Head of caudate nucleus (tissue), 42 donors: ENCODE data around the gene CACFD1.

Source experiments
- DNase-seq, 42 donors: peaks; one replicate each; pipeline versions ENCODE4 v3.0.0 to v3.0.0-alpha.2; 2020 to 2021; ENCODE audit warnings: mixed read lengths in 7 of 42
- intact Hi-C: fragments of 100-400 bp; cut with DNase I; formaldehyde crosslinking; loops from one replicate; pipeline ENCODE4 v1.15.0; 2022

The CACFD1 gene

DNA sequence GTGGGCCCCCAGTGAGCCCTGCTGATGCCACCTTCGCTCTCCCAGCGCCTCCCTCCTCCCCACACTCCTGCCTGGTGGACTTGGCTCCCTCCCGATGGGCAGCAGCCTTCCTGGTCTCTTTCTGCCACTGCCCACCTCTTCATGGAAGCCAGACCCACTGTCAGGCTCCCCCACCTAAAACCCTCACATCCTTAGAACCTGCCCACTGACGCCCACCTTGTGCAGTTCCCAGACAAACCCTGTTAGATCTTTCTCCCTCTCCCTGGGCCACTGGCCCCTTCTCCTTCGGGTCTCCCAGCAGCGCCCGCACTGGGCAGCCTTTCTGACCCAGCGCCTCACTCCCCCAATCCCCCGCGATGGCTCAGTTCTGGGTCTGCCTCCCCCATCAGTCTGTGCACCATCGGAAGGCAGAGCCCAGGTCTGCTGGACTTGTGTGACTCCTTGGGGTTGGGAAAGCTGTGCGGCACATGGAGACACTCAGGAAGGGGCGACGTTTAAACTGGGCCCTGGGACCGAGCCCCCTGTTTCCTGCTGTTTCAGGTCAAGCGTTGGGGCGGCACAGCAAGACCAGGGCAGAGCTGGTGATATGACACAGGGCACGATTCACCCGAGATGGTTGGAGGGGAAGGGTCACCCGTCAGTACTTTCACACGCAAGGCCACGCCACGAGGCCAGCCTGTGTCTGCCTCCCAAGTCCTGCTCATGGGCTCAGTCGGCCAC is 47.6 kb downstream of the CACFD1 start:
- intact Hi-C loops: no loop called here
- DNase-seq: no peak

DNA sequence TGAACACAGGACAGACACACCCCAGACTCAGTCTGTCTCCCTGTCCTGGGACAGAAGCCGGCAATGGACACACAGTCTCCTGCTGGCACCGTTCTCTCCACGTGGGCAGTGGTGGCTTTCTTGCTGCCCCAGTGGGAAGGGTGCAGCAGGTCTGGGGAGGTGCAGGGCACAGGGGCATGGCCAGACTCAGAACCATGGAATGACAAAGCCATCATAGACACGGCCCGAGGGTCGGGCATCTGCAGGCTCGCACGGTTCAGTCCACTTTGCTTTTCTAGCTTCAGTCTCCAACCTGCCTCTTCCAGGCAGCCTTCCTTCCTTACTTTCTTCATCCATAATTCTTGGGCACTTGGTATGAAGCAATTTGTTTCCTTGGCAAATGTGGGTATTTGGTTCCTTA is 48.3 kb downstream of the CACFD1 start:
- DNase-seq: no peak
- intact Hi-C loops: no loop called here

DNA sequence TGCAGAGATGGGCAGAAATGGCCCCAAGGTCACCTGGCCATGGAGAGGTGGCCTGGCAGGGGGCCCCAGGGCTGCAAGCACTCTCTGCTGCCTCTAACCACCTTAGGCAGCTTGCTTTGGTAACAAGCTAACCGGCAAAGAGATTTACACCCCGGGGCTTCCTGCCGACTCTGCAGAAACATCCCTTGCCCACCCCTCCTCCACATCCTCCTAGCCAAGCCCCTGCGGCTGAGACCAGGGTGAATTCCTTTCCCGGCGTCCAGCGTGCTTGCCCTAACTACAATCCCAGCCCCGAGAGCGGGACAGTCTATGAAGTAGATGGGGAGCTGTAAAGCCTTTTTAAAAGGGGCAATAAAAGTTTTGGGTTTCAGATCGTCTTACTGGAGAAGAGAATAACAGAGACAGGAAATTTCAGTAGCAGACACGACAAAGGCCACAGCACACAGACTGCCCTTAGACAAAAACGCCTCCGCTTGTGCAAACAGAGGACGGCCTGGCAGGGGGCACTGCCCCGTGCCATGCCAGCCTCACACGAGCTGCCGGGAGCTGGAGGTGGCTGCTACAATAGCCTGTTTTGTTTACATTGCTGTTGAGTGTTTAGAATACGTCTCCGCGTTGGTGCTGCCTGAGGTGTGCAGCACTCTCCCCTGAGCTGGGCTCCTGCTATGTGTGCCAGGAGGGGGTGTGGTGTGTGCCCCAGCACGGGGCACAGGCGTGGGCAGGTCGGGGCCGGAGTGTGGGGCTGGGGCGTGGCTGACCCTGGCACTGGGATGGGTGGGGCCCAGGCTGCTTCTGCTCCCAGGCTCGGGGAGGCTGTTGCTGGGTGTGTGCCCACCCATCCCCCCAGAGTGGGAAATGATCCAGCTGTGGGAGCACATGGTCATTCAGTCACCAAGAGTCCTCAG is 49.7 kb downstream of the CACFD1 start:
- DNase-seq: peak in 37 of 42 donors; percentile 22 to 83 (median 53)

DNA sequence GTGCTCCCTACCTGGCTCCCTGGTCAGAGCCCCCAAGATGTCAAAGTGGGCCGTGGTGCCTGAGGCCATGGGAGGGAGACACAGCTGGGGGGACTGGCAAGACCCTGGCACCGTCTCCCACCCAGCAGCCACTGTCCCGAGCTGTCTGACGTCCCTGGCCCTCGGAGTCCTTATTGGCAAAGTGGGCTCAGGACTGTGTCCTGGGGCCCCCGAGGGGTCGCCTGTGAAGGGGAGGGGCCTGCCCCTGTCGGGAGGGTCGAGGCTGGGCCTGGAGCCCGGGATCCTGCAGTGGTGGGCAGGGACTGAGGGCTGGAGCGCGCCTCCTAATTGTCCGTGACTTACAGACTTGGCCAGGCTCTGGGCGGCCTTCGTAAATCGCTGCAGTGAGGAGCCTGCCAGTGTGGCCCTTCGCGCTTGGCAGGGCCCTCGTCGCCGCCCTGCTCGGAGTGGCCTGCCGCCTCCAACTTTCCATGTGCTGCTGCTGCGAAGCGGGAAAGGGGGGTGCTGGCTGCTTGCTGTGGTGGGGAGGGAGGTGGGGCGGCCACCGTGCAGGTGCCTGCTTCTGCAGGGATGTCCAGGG is 51.2 kb downstream of the CACFD1 start:
- intact Hi-C loops: no loop called here
- DNase-seq: no peak

More for the DNA sequence above, 49.7 kb downstream of the CACFD1 start:
- intact Hi-C loops: no loop called here

DNA sequence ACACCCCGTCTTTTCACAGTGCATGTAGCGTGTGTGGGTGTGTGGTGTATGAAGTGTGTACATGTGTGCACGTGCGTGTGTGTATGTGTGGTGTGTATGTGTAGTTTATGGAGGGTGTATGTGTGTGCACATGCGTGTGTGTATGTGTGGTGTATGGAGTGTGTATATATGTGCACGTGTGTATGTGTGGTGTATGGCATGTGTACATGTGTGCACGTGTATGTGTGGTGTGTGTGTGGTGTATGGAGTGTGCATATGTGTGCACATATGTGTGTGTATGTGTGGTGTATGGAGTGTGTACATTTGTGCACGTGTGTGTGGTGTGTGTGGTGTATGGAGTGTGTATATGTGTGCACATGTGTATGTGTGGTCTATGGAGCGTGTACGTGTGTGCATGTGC is 51.8 kb downstream of the CACFD1 start:
- no peak for DNase-seq
- intact Hi-C loops: no loop called here

DNA sequence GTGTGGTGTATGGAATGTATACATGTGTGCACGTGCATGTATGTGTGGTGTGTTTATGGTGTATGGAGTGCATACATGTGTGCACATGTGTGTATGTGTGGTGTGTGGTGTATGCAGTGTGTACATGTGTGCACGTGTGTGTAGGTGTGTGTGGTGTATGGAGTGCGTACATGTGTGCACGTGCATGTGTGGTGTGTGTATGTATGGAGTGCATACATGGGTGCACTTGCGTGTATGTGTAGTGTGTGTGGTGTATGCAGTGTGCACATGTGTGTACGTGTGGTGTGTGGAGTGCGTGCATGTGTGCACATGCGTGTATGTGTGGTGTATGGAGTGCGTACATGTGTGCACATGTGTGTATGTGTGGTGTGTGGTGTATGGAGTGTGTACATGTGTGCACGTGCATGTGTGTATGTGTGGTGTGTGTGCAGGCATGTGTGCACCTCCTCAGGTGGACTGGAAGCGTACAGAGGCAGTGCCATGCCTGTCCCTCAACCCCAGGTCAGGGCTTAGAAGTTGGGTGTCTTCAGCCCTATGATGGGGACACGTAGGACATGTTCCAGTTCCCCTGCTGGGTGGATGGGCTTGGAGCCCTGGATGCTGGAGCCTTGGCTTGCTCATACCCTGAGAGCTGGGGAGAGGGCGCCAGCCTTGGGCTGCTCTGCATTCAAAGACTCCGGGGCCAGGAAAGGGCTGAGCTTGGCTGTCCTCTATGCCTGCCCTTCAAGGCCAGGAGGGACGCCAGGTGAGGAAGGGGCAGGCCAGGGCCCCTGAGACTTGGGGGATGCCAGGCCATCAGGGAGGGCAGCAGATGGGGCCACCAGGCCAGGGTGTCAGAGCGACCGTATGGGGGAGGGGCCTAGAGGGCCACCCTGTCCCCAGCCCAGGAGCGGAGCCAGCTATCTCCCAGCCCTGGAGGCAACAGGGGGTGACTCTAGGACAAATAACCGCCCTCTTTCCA is 52.8 kb downstream of the CACFD1 start:
- intact Hi-C loops: no loop called here
- DNase-seq: no peak

DNA sequence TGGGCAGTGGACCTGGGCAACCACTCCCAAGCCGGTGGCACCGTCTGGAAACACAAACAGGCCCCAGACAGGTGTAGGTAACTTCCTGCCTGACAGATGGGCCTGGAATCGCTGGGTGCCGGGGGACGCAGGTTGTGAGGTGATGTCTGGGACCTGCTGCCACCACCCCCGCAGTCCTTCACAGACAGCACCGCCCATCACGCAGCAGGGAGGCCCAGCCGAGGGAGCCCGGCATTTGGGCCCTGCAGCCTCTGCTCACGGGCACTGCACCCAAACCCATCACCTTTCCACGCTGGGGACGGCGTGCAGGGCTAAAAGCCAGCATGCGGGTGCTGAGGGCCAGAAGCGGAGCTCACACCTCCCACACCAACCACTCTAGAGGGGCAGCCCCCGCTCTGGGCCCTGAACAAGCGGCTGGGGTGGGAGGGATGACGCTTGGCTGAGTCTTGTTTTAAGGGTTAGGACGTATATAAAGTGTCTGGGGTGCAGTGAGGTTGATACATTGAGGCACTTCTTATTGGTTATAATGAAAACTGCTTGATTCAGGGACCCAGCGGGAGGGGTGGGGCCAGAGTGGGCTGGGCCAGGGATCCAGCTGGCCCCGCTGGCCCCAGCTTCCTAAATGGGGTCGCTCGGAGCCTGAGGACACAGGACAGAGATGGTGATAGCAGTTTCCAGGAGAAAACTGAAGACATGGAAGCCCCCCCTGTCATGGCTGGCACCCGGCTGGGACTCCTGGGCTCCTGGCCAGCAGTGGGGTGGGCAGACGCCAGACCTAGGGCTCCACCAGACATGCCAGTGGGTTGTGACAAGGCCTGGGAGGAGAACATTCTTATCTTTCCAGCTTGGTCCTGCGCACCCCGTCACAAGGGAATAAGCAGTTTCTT is 53.7 kb downstream of the CACFD1 start:
- peak in 8 of 42 donors; percentile 34 to 63 (median 46) for DNase-seq
- intact Hi-C loops: no loop called here

DNA sequence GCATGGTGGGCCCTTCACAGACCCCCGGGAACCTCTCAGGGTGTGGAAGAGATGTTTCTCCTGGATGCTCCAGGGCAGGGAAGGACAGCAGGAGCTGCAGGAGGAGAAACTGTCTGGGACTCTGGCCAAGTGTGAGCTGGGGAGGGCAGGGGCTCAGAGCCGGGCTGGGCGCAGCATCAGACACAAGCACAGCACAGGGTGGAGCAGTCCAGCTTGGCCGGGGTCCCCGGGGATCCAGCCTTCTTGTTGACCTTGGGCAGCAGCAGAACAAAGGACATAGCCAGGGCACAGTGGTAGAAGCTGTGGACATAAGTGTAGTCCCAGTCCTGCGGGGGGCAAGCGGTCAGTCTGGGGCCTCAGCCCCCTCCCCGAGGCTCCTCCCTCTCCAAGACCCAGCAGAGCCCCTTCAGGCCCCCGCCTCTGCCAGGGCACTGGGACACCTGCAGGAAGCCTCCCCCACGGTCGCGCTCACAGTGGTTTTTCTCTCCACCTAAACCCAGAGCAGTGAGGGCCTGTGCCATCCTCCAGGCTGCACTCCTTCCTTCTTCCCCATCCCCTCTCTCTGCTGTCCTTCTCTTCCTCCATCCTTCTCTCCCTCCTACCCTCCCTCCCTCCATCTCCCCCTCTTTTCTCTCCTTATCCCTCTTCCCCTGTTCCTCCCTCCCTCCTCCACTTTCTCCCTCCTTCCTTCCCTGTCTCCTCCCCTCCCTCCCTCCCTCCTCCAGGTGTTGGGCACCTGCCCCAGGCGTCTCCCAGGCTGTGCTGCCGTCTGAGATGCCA is 54.9 kb downstream of the CACFD1 start:
- intact Hi-C loops: no loop called here
- DNase-seq: peak in 41 of 42 donors; percentile 42 to 88 (median 72)

DNA sequence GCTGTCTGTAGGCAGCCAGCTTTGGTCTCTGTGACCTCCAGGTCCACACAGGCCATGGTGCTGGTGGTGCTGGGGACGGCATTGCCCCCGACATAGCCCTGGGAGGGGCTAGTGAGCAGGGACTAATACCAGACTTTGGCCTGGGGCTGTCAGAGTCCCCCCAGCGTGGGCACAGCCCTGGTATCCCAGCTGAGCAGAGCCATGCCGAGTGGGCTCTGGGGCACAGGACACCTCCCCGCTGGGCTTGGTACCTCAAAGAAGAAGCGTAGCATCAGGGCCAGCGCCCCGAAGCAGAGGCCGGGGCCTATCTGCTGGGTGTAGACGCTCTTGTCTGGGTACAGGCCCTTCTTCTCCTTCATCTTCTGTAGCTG is 55.4 kb downstream of the CACFD1 start:
- intact Hi-C loops: no loop called here
- no peak for DNase-seq

DNA sequence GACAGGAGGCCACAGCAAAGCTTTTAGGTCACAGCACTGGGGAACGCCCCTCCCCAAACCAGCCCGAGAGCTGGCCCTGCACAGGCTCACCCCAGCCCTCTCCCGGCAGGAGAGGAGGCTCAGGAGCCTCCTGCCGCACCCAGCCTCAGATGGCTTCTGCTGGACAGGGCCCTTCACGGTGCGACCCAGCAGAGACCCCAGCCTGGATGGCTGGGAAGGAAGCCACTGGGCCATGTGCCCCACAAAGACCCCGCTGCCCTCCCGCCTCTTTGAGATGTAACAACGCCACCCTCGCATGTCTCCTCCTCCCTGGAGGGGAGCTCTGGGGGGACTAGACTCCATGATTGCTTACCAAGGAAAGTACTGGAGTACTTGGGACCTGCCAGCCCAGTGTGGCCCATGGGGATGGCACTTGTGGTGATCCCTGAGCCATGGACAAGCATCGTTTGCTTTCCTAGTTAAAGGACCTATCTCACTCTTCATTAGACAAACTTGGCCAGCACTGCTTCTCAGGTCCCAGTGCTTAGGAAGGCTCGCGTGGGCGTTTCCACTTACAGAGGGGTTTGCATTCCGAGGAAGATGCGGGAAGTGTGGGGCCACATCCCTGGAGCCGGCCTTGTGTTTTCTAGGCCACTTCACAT is 56.0 kb downstream of the CACFD1 start:
- intact Hi-C loops: no loop called here
- no peak for DNase-seq

DNA sequence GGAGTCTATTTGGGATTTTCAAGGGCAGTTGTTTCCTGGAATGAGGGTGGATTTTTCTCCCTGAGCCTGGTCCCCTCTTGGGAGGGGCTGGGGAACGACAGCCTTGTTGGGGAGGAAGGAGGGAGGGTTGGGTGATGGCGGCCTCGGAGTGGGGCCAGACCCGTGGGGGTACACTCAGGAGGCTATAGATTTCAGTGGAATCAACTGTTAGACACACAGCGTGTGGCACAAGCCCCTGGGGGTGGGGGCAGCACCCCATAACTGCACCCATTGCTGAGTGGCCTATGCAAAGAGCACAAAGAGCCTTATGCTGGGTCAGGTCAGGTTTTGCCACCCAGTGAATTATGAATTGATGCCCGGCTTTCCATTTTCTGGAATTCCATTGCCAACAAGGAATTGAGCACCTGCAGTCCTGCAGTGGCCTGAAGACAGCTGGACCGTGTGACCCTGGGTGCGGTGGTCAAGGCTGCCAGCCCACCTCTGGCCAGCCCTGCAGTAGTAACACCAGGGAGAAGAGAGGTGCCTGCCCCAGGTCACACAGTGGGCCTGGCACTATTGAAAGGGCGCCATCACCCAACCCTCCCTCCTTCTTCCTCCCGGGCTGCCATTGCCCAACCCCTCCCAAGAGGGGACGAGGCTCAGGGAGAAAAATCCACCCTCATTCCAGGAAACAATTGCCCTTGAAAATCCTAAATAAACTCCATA is 56.6 kb downstream of the CACFD1 start:
- intact Hi-C loops: no loop called here
- DNase-seq: no peak

DNA sequence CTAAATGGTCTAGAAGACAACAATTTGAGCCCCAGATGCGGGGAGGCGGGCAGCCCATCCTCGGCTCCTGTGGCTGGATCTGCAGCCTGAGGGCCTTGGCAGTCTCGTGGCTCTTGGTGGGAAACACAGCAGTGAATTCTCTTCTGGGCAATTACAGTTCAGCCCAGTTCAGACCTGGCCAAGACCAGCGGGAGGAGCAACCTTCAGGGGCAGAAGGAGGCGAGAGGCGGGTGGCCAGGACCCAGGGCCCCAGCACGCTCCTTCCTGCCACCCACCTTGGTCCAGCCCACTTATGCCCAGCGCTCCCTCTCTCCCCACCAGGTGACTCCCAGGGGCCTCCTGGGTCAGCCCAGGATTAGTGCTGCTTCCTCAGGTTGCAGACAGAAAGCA is 57.2 kb downstream of the CACFD1 start:
- intact Hi-C loops: no loop called here
- DNase-seq: no peak

DNA sequence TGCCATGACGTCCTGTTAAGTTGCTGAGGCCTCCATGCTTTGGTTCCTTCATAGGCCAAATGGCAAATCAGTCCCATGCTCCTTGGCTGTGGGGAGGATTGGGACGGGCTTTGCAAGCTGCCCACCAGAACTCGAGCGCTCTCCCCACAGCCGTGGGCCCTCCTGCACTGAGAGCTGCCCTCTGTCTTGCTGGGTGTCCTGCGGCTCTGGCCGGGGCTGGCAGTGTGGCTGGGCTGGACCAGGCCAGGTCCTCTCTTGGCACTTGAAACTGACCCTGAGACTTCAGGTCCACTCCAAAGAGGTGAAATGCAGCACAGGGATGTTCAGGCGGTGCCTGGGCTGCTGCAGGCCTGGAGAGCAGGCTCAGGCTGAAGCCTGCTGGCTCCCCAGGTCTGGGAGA is 57.9 kb downstream of the CACFD1 start:
- no peak for DNase-seq
- intact Hi-C loops: no loop called here

DNA sequence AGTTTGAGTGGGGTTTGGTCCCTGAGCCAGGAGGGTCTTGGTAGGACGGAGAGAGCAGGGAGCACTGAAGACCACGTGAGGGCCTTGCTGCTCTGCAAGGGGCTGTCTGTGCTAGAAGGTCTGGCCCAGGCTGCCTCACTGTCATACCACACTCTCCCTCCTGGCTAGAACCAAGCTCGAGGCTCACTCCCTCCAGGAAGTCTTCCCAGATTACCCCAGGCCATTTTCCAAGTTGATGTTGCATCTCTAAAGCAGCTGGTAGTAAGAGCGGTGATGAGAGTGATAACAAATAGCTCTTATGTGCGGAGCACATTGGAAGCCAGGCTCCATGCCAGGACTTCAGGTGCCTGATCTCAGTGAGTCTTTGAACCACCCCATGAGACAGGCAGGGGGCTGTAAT is 58.4 kb downstream of the CACFD1 start:
- no peak for DNase-seq
- intact Hi-C loops: no loop called here

DNA sequence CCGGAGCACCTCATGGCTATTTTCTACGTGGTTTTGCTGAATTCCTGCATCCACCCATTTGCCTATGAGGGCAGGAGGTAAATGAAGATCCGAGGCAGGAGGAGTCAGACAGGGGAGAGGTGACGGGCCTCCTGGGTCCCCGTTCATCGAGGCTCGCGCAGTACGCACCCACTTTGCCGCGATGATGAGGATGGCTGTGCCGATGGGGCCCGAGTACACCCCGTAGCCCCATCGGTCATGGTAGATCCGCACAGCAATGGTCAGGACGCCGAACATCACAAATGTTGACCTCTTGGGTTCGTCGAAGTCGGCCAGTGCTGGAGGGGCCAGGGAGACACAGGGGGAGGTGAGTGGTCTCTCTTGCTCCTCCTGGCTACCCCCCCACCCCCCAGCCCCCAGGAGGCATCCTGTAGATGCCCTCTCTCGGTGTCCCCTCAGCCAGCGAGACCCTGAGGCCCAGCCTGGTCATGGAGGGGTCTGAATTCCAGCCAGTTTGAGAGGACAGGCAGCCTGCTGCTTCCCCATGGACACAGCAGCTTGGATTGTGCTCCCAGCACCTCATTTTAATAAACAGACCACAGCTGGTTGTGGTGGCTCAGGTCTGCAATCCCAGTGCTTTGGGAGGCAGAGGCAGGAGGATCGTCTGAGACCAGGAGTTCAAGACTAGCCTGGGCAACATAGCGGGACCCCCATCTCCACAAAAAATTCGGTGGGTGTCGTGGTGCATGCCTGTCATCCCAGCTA is 59.1 kb downstream of the CACFD1 start:
- DNase-seq: no peak
- intact Hi-C loops: no loop called here

DNA sequence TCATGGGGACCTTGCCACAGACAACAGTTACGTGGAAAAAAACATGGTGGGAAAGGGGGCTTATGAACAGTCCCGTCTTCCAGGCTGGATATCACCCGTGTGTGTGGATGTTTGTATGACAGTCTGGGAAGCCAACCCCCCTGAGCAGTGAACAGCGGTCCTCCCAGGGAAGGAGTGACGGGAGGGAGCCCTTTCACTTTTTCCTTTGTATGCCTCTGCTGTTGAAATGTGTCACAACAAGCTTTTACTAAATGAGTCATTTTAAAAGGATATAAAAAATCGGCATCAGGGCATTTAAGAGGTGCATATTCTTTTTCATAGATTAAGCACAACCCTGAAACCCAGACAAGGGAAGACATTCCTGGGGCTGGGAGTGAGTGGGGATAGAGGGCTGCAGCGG is 59.9 kb downstream of the CACFD1 start:
- DNase-seq: no peak
- intact Hi-C loops: no loop called here
